HG02759 (cell line): ENCODE measurements around the gene ZRANB1.

Experiments
- ATAC-seq: cut with Tn5 transposase; IDR thresholded peaks from one replicate; pipeline ENCODE4 v1.9.1; 2021; ENCODE audit warnings: mild to moderate bottlenecking, moderate library complexity; ENCODE audit not compliant: unreplicated experiment

The ZRANB1 gene

DNA sequence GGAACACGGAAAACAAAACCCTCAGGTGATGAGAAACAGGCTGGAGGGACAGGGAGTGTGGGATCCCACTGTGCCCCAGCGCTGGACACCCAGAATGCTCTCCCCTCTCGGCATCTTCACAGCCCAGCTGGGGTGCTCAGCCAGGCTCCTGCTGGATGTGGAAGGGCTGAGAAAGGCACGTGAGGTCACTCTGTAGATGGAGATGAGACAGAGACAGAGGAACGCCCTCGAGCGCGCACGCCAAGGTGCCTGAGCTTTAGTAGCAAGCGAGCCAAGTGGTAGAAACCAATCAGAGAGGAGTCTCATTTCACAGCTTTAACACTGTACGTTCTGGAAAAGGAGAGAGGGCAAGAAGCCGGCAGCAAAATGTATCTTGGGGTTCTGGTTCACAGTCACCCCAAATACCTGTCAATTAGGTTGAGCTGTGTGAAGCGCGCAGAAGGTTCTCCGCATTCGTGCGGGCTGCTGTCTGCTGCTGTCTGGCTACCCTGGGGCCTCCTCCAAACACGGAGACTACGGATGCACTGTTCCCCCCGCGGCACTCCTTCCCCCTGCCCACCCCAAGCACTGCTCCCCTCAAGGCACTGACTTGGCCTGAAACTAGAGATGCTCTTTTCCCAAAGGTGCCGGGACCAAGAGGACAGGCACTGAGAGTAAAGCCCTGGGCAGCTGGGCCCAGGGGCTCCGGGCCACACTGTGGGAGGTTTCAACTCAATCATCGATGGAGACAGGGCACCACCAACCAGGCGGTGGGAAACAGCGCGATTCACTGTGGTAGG lies 91.4 kb downstream of the ZRANB1 start:
- no peak for ATAC-seq

DNA sequence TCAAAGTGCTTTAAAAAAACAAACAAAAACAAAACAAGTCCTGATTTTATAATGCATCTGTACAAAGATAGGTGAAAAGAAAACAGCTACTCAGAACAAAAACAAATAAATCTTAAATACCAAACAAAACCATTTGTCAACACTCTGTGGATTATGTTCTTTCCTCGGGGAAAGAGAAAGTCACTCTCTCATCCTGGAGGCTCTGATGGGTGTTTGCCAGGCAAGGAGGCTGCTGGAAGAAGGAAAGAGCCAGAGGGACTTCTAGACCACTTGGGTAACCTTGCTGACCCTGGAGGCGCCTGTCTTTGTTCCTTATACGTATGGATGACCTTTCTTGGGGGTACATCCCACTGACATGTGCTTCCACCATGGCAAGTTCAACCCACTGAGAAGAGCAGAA lies 92.8 kb downstream of the ZRANB1 start:
- ATAC-seq = no peak

- ATAC-seq = no peak
Measured at GRCh38 chr10:125035136-125035535, 93.2 kb downstream of the ZRANB1 start.

GRCh38 chr10:125035588-125036295 lies 93.8 kb downstream of the ZRANB1 start:
- no peak for ATAC-seq

DNA sequence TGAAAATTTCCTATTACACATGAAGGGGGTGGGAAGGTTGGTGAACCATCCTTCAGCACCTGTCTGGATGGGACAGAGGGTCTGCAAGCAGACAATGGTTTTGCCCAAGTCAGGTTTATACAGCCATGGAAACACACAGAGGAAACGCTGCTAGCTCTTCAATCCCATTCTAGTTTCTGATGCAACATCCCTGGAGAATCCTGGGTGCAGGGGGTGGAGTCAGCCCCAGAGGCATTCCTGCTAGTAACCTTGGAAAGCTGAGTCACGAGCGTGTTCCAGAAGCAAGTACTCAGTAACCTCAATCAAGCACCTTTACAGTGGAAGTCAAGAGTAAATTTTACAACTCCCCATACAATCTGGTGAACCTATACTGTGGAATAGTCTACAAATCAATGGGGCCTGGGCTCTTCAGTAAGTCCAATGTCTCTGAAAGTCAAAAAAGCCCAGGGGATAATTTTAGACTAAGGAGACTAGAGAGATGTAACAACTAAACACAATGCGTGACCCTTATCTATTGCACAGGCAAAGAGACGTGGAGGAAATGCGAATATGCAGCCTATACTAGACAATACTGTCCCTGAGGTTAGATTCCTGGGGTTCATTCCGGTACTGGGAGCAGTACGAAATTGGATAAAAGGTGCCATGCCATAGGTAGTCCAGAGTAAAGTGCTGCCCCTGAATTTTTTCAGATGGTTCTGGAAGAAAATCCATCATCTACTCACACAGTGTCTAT lies 95.4 kb downstream of the ZRANB1 start:
- no peak for ATAC-seq
